Thyroid gland (tissue), 4 donors: Measurements from ENCODE around the gene RASSF1. TPM values are rescaled to one million over a fixed set of nuclear protein-coding genes. Genes with fewer than 3 reads are reported as not detected.

Experiments used
- DNase-seq, 2 donors: peaks; one replicate each; pipeline ENCODE4 v3.0.0-alpha.2; 2019
- H3K27ac ChIP-seq, 3 donors: fragments of 200-600 bp; sonication (generic); 1 replicate in 2 of 3; 2 replicates in 1 of 3; pipeline ENCODE4 v1.5.1; 2016 to 2019; ENCODE audit warnings: mild to moderate bottlenecking in 1 of 3, moderate library complexity in 1 of 3
- H3K27me3 ChIP-seq: fragments of 200-600 bp; sonication (generic); one replicate; pipeline ENCODE4 v1.5.1; 2019
- H3K36me3 ChIP-seq, 2 donors: fragments of 200-600 bp; sonication (generic); one replicate each; pipeline ENCODE4 v1.5.1; 2016 to 2019
- H3K4me1 ChIP-seq, 2 donors: fragments of 200-600 bp; sonication (generic); one replicate each; pipeline ENCODE4 v1.5.1; 2017 to 2019
- H3K4me3 ChIP-seq, 3 donors: fragments of 200-600 bp; sonication (generic); replicated peaks in 1 of 3; 1 replicate in 2 of 3; 2 replicates in 1 of 3; pipeline ENCODE4 v1.5.1; 2016; ENCODE audit warnings: mild to moderate bottlenecking in 1 of 3
- H3K9me3 ChIP-seq: fragments of 200-600 bp; sonication (generic); one replicate; pipeline ENCODE4 v1.5.1; 2017
- POLR2A ChIP-seq, 2 donors: fragments of 450-650 bp; IDR thresholded peaks; one replicate each; pipeline ENCODE4 v1.6.1; 2017; ENCODE audit warnings: antibody characterized with exemption in 2 of 2, mild to moderate bottlenecking in 2 of 2, moderate library complexity in 1 of 2
- WGBS, 2 donors: methylation state at CpG; one replicate each; pipeline ENCODE4 v1.1.5; 2017; 5-methylcytosine and 5-hydroxymethylcytosine counted together
- intact Hi-C: fragments of 100-400 bp; cut with DNase I; formaldehyde crosslinking; loops from one replicate; pipeline ENCODE4 v1.15.1; 2023
- total RNA-seq, 4 donors: library from RNA; depleted of rRNA; stranded (reverse); fragments of >200 nt; gene quantifications; one replicate each; pipeline ENCODE4 v1.2.3, GENCODE V29; 2016
- TF ChIP-seq, protein P1 (sequence below), 6 experiments: fragments of 200-600 bp in 3 of 6; fragments of 450-650 bp in 3 of 6; sonication (generic) in 3 of 6; IDR thresholded peaks; one replicate each; pipeline ENCODE4 v1.5.1; 2016 to 2019; ENCODE audit warnings: antibody characterized with exemption in 6 of 6, mild to moderate bottlenecking in 2 of 6, inconsistent platforms in 1 of 6, moderate library complexity in 1 of 6

Gene RASSF1
- total RNA-seq, 4 donors from 2014 or later: 18.9 to 42.6 (median 24.8) TPM

DNA sequence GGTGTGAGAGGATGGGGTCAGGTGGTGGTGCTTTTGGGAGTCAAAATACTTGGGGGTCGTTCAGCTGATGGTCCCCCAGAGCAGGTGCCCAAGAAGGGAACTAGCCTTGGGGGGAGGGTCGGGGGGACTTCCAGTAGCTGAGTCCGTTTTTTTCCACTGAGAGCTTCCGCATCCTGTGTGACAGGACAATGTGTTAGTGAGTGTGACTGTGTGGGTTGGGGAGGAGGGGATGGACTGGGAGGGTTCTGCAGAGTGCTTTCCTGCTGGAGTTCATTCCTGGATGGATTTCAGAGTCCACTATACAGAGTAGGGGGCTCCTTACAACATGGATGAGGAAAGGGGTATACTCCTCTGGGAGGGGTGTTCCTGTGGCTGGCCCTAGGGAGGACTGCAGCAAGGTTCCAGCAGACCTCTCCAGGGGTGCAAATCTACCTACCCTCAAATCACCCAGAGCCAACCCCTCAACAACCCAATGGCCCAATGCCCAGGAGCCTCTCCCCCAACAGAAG, 17.5 kb downstream of the RASSF1 start:
- no peak for DNase-seq
- Histone ChIP-seq H3K4me1 (peaks cover 32 to 54% of the 10 kb centered on the region in 2 donors), H3K9me3 (no peaks in the 10 kb centered on the region), H3K4me3 (no peak overlapping the region), H3K27ac (peak overlapping the region; percentile 44 to 98 (median 96)), H3K27me3 (no peaks in the 10 kb centered on the region), H3K36me3 (peaks cover 7 to 9% of the 10 kb centered on the region in 2 donors)
- intact Hi-C loops: no loop called here
- 48% methylated on average over 4 of the region's 4 CpGs; no CpG with 5 or more reads in 1 of the 2 donors for WGBS, 2 donors
- TF ChIP-seq, protein P1, sequence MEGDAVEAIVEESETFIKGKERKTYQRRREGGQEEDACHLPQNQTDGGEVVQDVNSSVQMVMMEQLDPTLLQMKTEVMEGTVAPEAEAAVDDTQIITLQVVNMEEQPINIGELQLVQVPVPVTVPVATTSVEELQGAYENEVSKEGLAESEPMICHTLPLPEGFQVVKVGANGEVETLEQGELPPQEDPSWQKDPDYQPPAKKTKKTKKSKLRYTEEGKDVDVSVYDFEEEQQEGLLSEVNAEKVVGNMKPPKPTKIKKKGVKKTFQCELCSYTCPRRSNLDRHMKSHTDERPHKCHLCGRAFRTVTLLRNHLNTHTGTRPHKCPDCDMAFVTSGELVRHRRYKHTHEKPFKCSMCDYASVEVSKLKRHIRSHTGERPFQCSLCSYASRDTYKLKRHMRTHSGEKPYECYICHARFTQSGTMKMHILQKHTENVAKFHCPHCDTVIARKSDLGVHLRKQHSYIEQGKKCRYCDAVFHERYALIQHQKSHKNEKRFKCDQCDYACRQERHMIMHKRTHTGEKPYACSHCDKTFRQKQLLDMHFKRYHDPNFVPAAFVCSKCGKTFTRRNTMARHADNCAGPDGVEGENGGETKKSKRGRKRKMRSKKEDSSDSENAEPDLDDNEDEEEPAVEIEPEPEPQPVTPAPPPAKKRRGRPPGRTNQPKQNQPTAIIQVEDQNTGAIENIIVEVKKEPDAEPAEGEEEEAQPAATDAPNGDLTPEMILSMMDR (IDR thresholded peaks at IDR 0.05): no peak
- TF ChIP-seq POLR2A (IDR thresholded peaks at IDR 0.05): no peak

DNA sequence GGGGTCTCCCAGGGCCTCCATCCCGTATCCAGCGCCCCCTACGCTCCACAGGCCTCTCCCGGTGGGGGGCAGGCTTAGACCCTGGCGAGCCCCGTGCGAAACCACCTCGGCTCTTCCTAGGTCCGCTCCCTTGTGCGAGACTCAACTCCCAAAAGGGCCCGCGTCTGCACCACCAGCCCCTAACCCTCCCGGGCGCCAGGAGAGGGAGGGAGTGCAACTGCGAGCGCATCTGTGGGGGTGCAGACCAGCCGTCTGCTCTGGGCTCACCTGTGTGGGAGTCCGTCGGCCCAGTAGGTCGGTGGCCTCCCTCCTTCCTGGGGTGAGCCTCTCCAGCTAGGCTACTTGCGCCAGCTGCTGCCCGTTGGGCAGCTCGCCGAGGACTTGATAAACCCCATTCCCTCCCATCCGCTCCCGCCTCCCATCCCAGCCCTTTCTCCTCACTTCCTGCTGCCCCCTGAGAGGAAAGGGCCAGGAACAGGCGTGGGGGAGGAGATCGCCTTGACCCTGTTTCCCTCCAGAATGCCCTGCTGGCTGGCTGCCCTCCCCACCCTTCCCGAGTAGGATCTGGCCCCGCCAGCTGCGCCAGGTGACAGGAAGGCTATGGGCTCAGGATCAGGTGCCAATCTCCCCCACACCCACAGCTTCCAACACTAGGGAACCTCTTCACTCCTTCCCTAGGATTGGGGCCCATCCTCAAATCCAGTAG, 18.1 kb downstream of the RASSF1 start, which contains the start of gene HYAL2:
TSS of gene HYAL2 (minus strand) at position 360 of the 706 bp plus-strand sequence. CDS start 2,256 bp downstream, outside the sequence.
- Histone ChIP-seq H3K4me1 (peaks cover 34 to 60% of the 10 kb centered on the region in 2 donors), H3K27ac (peak within 1 kb of the TSS; percentile 96 to 98 (median 98)), H3K4me3 (peak within 1 kb of the TSS; percentile 3 to 86 (median 43)), H3K27me3 (no peaks in the 10 kb centered on the region), H3K9me3 (no peaks in the 10 kb centered on the region), H3K36me3 (peaks cover 10 to 13% of the 10 kb centered on the region in 2 donors)
- TF ChIP-seq, protein P1 (IDR thresholded peaks at IDR 0.05): no peak
- no peak for TF ChIP-seq POLR2A (IDR thresholded peaks at IDR 0.05)
- WGBS, 2 donors: 52 to 57% methylated on average over 24 to 27 of the region's 31 CpGs
- intact Hi-C loops: no loop called here
- DNase-seq: peak in 1 of 2 donors; percentile 50

DNA sequence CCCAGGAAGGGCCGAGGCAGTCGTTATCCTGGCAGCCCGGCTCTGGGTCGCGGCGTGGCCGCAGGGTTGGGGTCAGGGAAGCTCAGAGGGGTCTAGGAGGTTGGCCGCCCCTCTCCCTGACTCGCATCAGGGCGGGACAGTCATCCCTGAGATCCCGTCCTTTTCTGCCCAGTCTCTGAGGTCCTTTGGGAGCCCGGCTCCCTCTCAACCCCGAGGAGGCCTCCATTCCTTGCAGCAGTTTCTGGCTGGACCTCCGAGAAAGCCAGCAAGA, 18.6 kb downstream of the RASSF1 start:
- intact Hi-C loops: no loop called here
- DNase-seq: no peak
- H3K27me3 ChIP-seq: no peaks in the 10 kb centered on the region
- H3K36me3 ChIP-seq: peaks cover 10 to 18% of the 10 kb centered on the region in 2 donors
- peak overlapping the region; percentile 3 to 86 (median 43) for H3K4me3 ChIP-seq
- peaks cover 34 to 61% of the 10 kb centered on the region in 2 donors for H3K4me1 ChIP-seq
- TF ChIP-seq POLR2A (IDR thresholded peaks at IDR 0.05): no peak
- TF ChIP-seq, protein P1 (IDR thresholded peaks at IDR 0.05): no peak
- no peaks in the 10 kb centered on the region for H3K9me3 ChIP-seq
- 10 to 35% methylated on average over 2 to 13 of the region's 14 CpGs for WGBS, 2 donors
- peak overlapping the region; percentile 96 to 98 (median 98) for H3K27ac ChIP-seq

DNA sequence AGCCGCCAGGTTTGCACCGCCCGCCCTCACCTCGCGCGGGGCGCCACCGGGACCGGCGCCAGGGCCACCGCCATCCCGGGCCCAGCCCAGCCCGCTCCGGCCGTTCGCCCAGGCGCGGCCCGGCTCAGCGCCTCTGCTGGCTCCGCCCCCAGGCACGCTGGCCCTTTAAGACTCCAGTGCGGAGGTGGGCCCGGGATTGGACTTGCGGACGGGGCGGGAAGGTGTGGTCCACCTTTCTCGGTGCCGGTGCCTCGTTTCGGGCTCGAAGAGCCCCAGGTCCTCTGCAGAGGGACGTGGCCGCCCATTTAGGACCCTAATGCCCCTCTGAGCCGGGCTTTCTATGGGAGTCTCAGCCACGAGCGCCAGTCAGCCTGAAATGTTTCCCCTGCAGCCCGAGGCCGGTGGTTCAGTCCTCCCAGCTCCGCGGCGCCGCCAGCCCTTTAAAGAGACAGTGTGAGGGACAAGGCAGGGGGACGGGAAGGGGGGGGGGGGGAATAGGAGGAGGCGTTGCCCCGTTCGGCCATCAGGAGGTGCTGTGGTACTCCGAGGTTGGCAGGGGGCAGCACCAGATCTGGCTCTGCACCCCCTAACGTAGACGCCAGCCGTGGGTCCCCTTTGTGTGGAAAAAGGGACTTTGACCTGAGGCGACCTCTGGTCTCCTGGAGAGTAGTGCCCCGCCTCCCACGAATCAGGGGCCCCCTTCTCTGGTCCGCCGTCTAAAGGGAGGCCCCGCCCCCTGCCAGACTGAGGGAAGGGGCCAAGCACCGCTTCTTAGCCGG, 19.1 kb downstream of the RASSF1 start:
- WGBS, 2 donors: 2 to 20% methylated on average over 1 to 15 of the region's 59 CpGs
- Histone ChIP-seq H3K9me3 (no peaks in the 10 kb centered on the region), H3K36me3 (peaks cover 10 to 20% of the 10 kb centered on the region in 2 donors), H3K4me3 (peak overlapping the region; percentile 43 to 92 (median 86)), H3K4me1 (peaks cover 38 to 61% of the 10 kb centered on the region in 2 donors), H3K27ac (peak overlapping the region; percentile 96 to 98 (median 98)), H3K27me3 (no peaks in the 10 kb centered on the region)
- intact Hi-C loops: no loop called here
- DNase-seq: peak; percentile 90 to 94
- TF ChIP-seq, protein P1 (IDR thresholded peaks at IDR 0.05): peak in 5 of 6 experiments; percentile 23 to 61 (median 43)
- TF ChIP-seq POLR2A (IDR thresholded peaks at IDR 0.05): peak; percentile 17 to 75
